ENCODE data around the gene ADAMTS16.

The ADAMTS16 gene

DNA sequence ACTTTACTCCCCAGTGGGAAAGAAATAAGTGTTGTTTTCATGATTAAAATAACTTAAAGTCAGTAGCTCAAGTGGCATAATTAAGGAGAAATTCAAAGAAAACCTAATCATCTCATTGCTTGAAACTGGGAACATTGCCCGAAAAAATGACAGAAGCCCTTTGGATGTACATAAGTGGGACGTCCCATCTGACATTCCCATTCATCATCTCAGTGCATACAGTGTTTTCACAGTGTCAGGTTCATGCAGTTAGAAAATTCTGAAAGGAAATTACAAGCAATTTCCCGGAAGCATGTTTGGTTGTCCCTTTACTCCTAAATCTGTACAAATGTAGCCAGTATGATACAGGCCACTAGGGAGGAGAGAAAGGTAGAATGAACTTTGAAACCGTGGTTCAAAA lies 95.6 kb downstream of the ADAMTS16 start:
- ChIA-PET CTCF (no interaction called here), POLR2A (no interaction called here)
- TF ChIP-seq SUZ12 (IDR thresholded peaks at IDR 0.05) (no peak), L3MBTL2 (conservative IDR thresholded peaks at IDR 0.05) (no peak), ARNT (IDR thresholded peaks at IDR 0.05) (no peak), PKNOX1 (IDR thresholded peaks at IDR 0.05) (no peak), CTBP1 (IDR thresholded peaks at IDR 0.05; ENCODE audit: borderline replicate concordance) (no peak), ELF4 (IDR thresholded peaks at IDR 0.05) (no peak), FOXA1 (IDR thresholded peaks at IDR 0.05) (no peak)
- DNase-seq (ENCODE audit: extremely low spot score) = no peak

GRCh38 chr5:5239191-5239590 lies 99.1 kb downstream of the ADAMTS16 start:
- CTCF ChIA-PET = no interaction called here

DNA sequence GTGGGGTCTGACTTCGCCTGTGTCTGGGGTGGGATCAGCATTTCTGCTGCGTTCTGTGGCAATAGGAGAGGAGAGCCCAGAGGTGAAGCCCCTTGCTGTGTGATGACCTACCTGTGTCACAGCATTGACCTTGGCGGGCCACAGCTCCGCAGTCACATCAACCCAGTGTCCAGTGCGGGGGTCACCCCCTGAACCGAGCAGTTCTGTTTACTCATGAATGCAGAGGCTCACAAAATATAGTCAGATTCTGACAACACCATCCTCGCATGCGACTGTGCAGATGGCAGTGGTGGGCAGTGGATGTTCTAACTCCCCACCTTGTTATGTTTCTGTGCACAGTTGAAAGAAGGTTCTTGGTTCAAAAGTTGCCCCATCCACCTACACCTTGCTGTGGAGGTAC lies 100.1 kb downstream of the ADAMTS16 start:
- DNase-seq (ENCODE audit: extremely low spot score) = no peak
- ChIA-PET CTCF (no interaction called here), POLR2A (no interaction called here)
- TF ChIP-seq SUZ12 (IDR thresholded peaks at IDR 0.05) (no peak), TARDBP (IDR thresholded peaks at IDR 0.05) (no peak), ELF4 (IDR thresholded peaks at IDR 0.05) (no peak), L3MBTL2 (conservative IDR thresholded peaks at IDR 0.05) (no peak), ARNT (IDR thresholded peaks at IDR 0.05) (no peak), LEF1 (IDR thresholded peaks at IDR 0.05; ENCODE audit: borderline replicate concordance) (no peak), FOXM1 (IDR thresholded peaks at IDR 0.05; ENCODE audit: borderline replicate concordance) (no peak), BHLHE40 (IDR thresholded peaks at IDR 0.05; ENCODE audit: borderline replicate concordance) (no peak), ZNF384 (IDR thresholded peaks at IDR 0.05) (no peak)

More at GRCh38 chr5:5239191-5239590, 99.1 kb downstream of the ADAMTS16 start:
- TF ChIP-seq FOXM1 (IDR thresholded peaks at IDR 0.05; ENCODE audit: borderline replicate concordance) (no peak), ZNF384 (IDR thresholded peaks at IDR 0.05) (no peak), BHLHE40 (IDR thresholded peaks at IDR 0.05; ENCODE audit: borderline replicate concordance) (no peak), TARDBP (IDR thresholded peaks at IDR 0.05) (no peak), FOXA1 (IDR thresholded peaks at IDR 0.05) (no peak), FOXK2 (IDR thresholded peaks at IDR 0.05) (no peak)
- no peak for DNase-seq (ENCODE audit: extremely low spot score)
- POLR2A ChIA-PET = no interaction called here

DNA sequence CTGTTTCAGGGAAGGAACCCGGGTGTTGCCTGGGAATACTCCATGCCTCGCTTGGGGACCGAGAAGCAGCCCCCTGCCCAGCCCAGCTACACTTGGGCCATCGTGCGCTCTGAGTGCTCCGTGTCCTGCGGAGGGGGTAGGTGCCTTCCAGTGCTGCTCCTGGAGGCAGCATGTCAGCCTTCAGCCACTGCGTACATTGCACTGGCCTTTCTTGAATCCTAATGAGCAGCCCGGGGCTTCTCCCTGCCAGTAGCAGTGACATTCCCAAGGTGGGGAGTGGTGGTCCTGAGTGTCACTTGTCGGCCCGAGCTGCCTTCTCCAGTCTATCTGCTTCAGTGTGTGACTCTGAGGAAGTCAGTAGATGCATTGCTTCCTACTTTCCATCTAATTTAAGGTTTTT lies 101.9 kb downstream of the ADAMTS16 start:
- no peak for DNase-seq (ENCODE audit: extremely low spot score)
- TF ChIP-seq L3MBTL2 (conservative IDR thresholded peaks at IDR 0.05) = no peak
- TF ChIP-seq CTBP1 (IDR thresholded peaks at IDR 0.05; ENCODE audit: borderline replicate concordance) = no peak
- no peak for TF ChIP-seq NFRKB (IDR thresholded peaks at IDR 0.05)
- no peak for TF ChIP-seq ZNF384 (IDR thresholded peaks at IDR 0.05)
- TF ChIP-seq LEF1 (IDR thresholded peaks at IDR 0.05; ENCODE audit: borderline replicate concordance) = no peak
- no peak for TF ChIP-seq ELF4 (IDR thresholded peaks at IDR 0.05)
- no peak for TF ChIP-seq TARDBP (IDR thresholded peaks at IDR 0.05)
- no peak for TF ChIP-seq FOXA1 (IDR thresholded peaks at IDR 0.05)
- TF ChIP-seq PKNOX1 (IDR thresholded peaks at IDR 0.05) = no peak
- no peak for TF ChIP-seq FOXK2 (IDR thresholded peaks at IDR 0.05)
- no peak for TF ChIP-seq BHLHE40 (IDR thresholded peaks at IDR 0.05; ENCODE audit: borderline replicate concordance)
- TF ChIP-seq SUZ12 (IDR thresholded peaks at IDR 0.05) = no peak
- no peak for TF ChIP-seq SP1 (IDR thresholded peaks at IDR 0.05)
- ChIA-PET POLR2A (no interaction called here), CTCF (interaction anchor here (0.6 kb wide), 1 partner anchor 50 kb away, joined by 3 read pairs; no protein-coding TSS in a partner anchor)

DNA sequence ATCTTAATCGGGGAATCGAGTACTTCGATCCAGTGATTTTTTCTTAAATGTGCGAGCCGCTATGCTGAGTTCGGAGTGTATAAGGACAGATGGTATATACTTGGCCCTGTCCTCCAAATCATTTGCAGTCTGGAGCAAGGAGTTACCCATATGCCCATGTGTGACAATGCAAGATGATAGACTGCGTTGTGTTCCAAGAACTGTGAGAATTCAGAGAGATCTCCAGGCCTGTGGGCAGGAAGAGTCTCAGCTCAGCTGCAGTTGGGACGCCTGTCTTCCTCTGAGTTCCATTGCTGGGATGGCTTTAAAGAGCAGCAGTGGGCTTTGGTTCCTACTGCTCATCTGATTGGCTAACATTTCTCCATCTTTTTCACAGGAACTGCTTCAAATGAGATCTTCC lies 106.6 kb downstream of the ADAMTS16 start:
- ChIA-PET CTCF (no interaction called here), POLR2A (no interaction called here)
- no peak for DNase-seq (ENCODE audit: extremely low spot score)
- no peak for TF ChIP-seq PKNOX1 (IDR thresholded peaks at IDR 0.05)
- TF ChIP-seq FOXK2 (IDR thresholded peaks at IDR 0.05) = no peak
- TF ChIP-seq FOXM1 (IDR thresholded peaks at IDR 0.05; ENCODE audit: borderline replicate concordance) = no peak
- TF ChIP-seq SUZ12 (IDR thresholded peaks at IDR 0.05) = no peak
- TF ChIP-seq FOXA1 (IDR thresholded peaks at IDR 0.05) = no peak
- TF ChIP-seq LEF1 (IDR thresholded peaks at IDR 0.05; ENCODE audit: borderline replicate concordance) = no peak
- no peak for TF ChIP-seq HDGF (IDR thresholded peaks at IDR 0.05; ENCODE audit: borderline replicate concordance)
- no peak for TF ChIP-seq ZNF384 (IDR thresholded peaks at IDR 0.05)
- no peak for TF ChIP-seq CTBP1 (IDR thresholded peaks at IDR 0.05; ENCODE audit: borderline replicate concordance)
- TF ChIP-seq NFRKB (IDR thresholded peaks at IDR 0.05) = no peak
- TF ChIP-seq ELF4 (IDR thresholded peaks at IDR 0.05) = no peak
- no peak for TF ChIP-seq ARNT (IDR thresholded peaks at IDR 0.05)
- no peak for TF ChIP-seq SP1 (IDR thresholded peaks at IDR 0.05)
- TF ChIP-seq BHLHE40 (IDR thresholded peaks at IDR 0.05; ENCODE audit: borderline replicate concordance) = no peak
- no peak for TF ChIP-seq L3MBTL2 (conservative IDR thresholded peaks at IDR 0.05)
- TF ChIP-seq TARDBP (IDR thresholded peaks at IDR 0.05) = no peak

DNA sequence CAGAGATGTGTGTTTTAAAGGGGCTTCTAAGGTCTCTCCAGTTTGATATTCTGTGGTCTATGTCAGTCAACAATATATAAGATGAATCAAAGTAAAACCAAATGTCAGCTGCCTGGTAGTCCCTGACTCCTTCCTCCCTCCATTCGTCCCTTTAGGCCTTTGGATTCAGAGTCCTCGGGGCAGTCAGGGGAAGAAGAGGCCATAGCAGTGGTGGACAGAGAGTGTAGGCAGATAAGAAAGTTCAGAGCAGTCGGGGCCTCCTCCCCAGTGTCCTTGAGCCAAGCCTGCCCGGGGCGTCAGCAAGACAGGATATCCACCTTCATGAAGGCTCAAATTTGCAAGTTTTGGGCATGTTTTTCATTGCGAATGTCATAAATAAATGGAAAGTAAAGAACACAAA lies 110.6 kb downstream of the ADAMTS16 start:
- DNase-seq (ENCODE audit: extremely low spot score) = no peak
- CTCF ChIA-PET = no interaction called here
- TF ChIP-seq ZNF384 (IDR thresholded peaks at IDR 0.05) (no peak), ARNT (IDR thresholded peaks at IDR 0.05) (no peak), TARDBP (IDR thresholded peaks at IDR 0.05) (no peak), FOXK2 (IDR thresholded peaks at IDR 0.05) (no peak), HDGF (IDR thresholded peaks at IDR 0.05; ENCODE audit: borderline replicate concordance) (no peak), SUZ12 (IDR thresholded peaks at IDR 0.05) (no peak), BHLHE40 (IDR thresholded peaks at IDR 0.05; ENCODE audit: borderline replicate concordance) (no peak), SP1 (IDR thresholded peaks at IDR 0.05) (no peak), PKNOX1 (IDR thresholded peaks at IDR 0.05) (no peak), LEF1 (IDR thresholded peaks at IDR 0.05; ENCODE audit: borderline replicate concordance) (no peak), NFRKB (IDR thresholded peaks at IDR 0.05) (no peak), L3MBTL2 (conservative IDR thresholded peaks at IDR 0.05) (no peak), ELF4 (IDR thresholded peaks at IDR 0.05) (no peak), FOXA1 (IDR thresholded peaks at IDR 0.05) (no peak), FOXM1 (IDR thresholded peaks at IDR 0.05; ENCODE audit: borderline replicate concordance) (no peak)
- POLR2A ChIA-PET = no interaction called here
